Non-pigmented ciliary epithelial cell (primary cell): ENCODE results near the gene PARVG.
"Not testable (repeated sequence)": the region's sequence is repeated elsewhere in the genome, so short reads cannot be mapped to it uniquely, and the experiment has no call there.

Experiments used
- DNase-seq: peaks from one replicate; pipeline ENCODE4 v3.0.0-alpha.2; 2010; ENCODE audit warnings: low read depth

PARVG gene

GRCh38 chr22:44211946-44212930 lies 31.5 kb downstream of the PARVG start:
- DNase-seq: no peak

GRCh38 chr22:44212936-44213335 lies 32.2 kb downstream of the PARVG start:
- DNase-seq: no peak

- no peak for DNase-seq
Observed at GRCh38 chr22:44213489-44214043, 32.8 kb downstream of the PARVG start.

GRCh38 chr22:44214187-44214586 lies 33.5 kb downstream of the PARVG start:
- DNase-seq: no peak

- DNase-seq: no peak
Observed at GRCh38 chr22:44214764-44215163, 34.0 kb downstream of the PARVG start.

- DNase-seq: no peak
Observed at GRCh38 chr22:44215287-44215686, 34.6 kb downstream of the PARVG start.

- no peak for DNase-seq
Observed at GRCh38 chr22:44217346-44217745, 36.6 kb downstream of the PARVG start.

GRCh38 chr22:44218071-44218470 lies 37.3 kb downstream of the PARVG start:
- DNase-seq: no peak

GRCh38 chr22:44219101-44219870 lies 38.6 kb downstream of the PARVG start:
- DNase-seq: no peak

GRCh38 chr22:44220727-44221680 lies 40.3 kb downstream of the PARVG start:
- DNase-seq: no peak

- DNase-seq: no peak
Observed at GRCh38 chr22:44221710-44222475, 41.2 kb downstream of the PARVG start.

- DNase-seq: no peak
Observed at GRCh38 chr22:44224166-44224565, 43.4 kb downstream of the PARVG start.

- no peak for DNase-seq
Observed at GRCh38 chr22:44225091-44225689, 44.5 kb downstream of the PARVG start.

GRCh38 chr22:44225812-44226211 lies 45.1 kb downstream of the PARVG start:
- no peak for DNase-seq

- DNase-seq: no peak
Observed at GRCh38 chr22:44229331-44229730, 48.6 kb downstream of the PARVG start.

GRCh38 chr22:44229809-44230208 lies 49.1 kb downstream of the PARVG start:
- DNase-seq: no peak

- no peak for DNase-seq
Observed at GRCh38 chr22:44231233-44231632, 50.5 kb downstream of the PARVG start.

- DNase-seq: not testable (repeated sequence)
Observed at GRCh38 chr22:44234372-44234771, 53.6 kb downstream of the PARVG start.

GRCh38 chr22:44237290-44237689 lies 56.6 kb downstream of the PARVG start:
- no peak for DNase-seq

- not testable (repeated sequence) for DNase-seq
Observed at GRCh38 chr22:44241121-44241520, 60.4 kb downstream of the PARVG start.
